Brain microvascular endothelial cell (primary cell): Measurements from ENCODE around the gene HYLS1.

Experiments
- DNase-seq: peaks from one replicate; pipeline ENCODE4 v3.0.0-alpha.2; 2020
- H3K27ac ChIP-seq: fragments of 250-450 bp; sonication (Bioruptor Pico); 2 replicates; pipeline ENCODE4 v1.5.1; 2020; ENCODE audit warnings: mild to moderate bottlenecking, moderate library complexity
- H3K27me3 ChIP-seq: fragments of 250-450 bp; sonication (Bioruptor Pico); replicated peaks from 2 replicates; pipeline ENCODE4 v1.5.1; 2020; ENCODE audit warnings: mild to moderate bottlenecking
- H3K36me3 ChIP-seq: fragments of 250-450 bp; sonication (Bioruptor Pico); replicated peaks from 2 replicates; pipeline ENCODE4 v1.5.1; 2020; ENCODE audit warnings: mild to moderate bottlenecking
- H3K4me3 ChIP-seq: 2 replicates; pipeline ENCODE4 v1.5.1; 2011; ENCODE audit warnings: low read depth, mild to moderate bottlenecking, control low read depth, low read length, moderate library complexity
- in situ Hi-C: cut with HindIII; loops from 2 replicates; pipeline ENCODE4 v1.10.0; 2017; ENCODE audit warnings: low sequenced_read_pairs, low pct_ligation_motif_present
- TF ChIP-seq, protein P1 (sequence below): IDR thresholded peaks from 2 replicates; pipeline ENCODE4 v1.5.1; 2011; ENCODE audit warnings: low read depth, mild to moderate bottlenecking, moderate library complexity, low read length, control low read depth, inconsistent platforms; ENCODE audit errors: missing control alignments

Gene HYLS1

GRCh38 chr11:125933030-125933813, 45.8 kb downstream of the HYLS1 start:
- no peaks in the 10 kb centered on the region for H3K36me3 ChIP-seq
- in situ Hi-C loops, result loop anchor here (25.0 kb wide), 1 partner anchor 254 kb away; no protein-coding TSS in a partner anchor
- no peaks in the 10 kb centered on the region for H3K27me3 ChIP-seq
- TF ChIP-seq, protein P1, sequence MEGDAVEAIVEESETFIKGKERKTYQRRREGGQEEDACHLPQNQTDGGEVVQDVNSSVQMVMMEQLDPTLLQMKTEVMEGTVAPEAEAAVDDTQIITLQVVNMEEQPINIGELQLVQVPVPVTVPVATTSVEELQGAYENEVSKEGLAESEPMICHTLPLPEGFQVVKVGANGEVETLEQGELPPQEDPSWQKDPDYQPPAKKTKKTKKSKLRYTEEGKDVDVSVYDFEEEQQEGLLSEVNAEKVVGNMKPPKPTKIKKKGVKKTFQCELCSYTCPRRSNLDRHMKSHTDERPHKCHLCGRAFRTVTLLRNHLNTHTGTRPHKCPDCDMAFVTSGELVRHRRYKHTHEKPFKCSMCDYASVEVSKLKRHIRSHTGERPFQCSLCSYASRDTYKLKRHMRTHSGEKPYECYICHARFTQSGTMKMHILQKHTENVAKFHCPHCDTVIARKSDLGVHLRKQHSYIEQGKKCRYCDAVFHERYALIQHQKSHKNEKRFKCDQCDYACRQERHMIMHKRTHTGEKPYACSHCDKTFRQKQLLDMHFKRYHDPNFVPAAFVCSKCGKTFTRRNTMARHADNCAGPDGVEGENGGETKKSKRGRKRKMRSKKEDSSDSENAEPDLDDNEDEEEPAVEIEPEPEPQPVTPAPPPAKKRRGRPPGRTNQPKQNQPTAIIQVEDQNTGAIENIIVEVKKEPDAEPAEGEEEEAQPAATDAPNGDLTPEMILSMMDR, result no peak
- H3K4me3 ChIP-seq, result no peak overlapping the region
- H3K27ac ChIP-seq, result no peak overlapping the region
- no peak for DNase-seq

DNA sequence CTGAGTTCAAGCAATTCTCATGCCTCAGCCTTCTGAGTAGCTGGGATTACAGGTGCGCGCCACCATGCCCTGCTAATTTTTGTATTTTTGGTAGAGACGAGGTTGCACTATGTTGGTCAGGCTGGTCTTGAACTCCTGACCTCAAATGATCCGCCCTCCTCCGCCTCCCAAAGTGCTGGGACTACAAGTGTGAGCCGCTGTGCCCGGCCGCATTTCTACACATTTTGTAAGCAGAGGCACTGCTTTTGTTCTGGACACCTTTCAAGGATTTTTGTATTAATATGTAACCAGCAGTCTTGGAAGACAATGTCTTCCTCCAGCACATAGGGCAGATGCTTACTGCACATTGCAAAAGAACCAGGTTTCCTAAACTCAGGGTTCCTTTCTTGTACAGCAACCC, 47.0 kb downstream of the HYLS1 start:
- Histone ChIP-seq H3K27ac (no peak overlapping the region), H3K27me3 (no peaks in the 10 kb centered on the region), H3K4me3 (no peak overlapping the region), H3K36me3 (no peaks in the 10 kb centered on the region)
- in situ Hi-C loops, result loop anchor here (25.0 kb wide), 1 partner anchor 253 kb away; no protein-coding TSS in a partner anchor
- TF ChIP-seq, protein P1, result no peak
- DNase-seq, result no peak

DNA sequence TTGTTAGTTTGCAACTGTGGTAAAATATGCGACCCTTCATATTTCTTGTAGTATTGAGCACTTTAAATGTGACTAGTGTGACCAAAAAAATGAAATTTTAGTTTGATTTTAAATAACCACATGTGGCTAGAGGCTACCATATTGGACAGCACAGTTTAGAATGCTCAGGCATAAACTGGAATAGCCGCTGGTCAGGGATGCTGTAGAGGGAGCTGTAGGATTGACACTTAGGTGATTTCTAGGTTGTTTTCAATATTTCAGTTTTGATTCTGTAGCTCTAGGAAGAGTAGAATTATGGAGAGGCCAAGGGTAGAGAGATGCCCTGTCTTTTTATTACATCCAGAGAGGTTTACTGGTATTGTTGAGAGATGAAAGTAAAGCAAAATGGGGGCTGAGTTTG, 47.6 kb downstream of the HYLS1 start:
- Histone ChIP-seq H3K4me3 (no peak overlapping the region), H3K27ac (no peak overlapping the region), H3K36me3 (no peaks in the 10 kb centered on the region), H3K27me3 (no peaks in the 10 kb centered on the region)
- TF ChIP-seq, protein P1, result peak; percentile 25
- DNase-seq, result no peak
- in situ Hi-C loops, result loop anchor here (25.0 kb wide), 1 partner anchor 252 kb away; no protein-coding TSS in a partner anchor

DNA sequence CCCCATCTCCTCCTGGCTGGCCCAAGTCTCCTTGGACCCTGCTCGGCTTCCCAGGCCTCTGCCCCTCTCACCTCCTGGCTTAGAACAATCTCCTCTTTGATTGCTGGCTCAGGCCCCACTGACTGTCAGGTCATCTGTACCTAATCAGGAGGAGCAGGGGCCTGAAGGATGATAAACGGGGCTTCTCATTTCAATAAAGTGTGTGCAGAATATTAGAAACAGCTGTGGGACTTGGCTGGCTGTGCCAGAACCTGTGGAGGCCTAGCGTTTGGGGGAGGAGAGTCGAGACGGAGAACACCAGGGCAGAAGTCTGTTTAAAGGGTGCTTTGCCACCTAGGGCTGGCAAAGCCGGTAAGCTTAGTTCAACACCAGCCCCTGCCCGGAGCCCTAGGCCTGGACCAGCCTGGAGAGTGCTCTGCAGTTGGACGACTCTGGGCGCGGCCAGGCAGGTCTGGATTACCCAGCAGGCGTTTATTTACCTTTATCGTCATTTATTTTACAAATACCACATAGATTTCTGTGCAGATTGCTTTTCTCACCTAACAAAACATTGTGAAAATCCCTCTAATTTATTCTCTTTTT, 48.2 kb downstream of the HYLS1 start:
- Histone ChIP-seq H3K27me3 (no peaks in the 10 kb centered on the region), H3K4me3 (no peak overlapping the region), H3K36me3 (no peaks in the 10 kb centered on the region), H3K27ac (no peak overlapping the region)
- DNase-seq, result no peak
- in situ Hi-C loops, result loop anchor here (25.0 kb wide), 1 partner anchor 252 kb away; no protein-coding TSS in a partner anchor
- TF ChIP-seq, protein P1, result no peak

DNA sequence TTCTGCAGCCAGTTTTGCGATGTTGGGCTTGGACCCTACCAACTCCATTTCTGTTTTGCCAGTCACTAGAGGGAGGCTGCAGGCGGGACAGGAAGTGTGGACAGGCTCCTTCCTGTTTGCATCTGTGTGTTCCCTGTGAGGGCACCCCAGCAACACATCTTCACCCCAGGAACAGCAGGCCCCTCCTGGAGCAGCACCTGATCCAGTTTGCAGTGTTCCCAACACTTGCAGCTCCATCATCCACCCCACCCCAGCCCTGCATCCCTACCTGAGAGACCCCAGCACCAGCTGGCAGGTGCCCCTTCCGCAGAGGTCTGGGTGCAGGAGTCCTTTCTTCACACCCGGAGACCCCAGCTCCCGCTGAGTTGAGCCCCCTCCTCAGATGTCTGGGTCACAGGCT, 51.0 kb downstream of the HYLS1 start:
- Histone ChIP-seq H3K27me3 (no peaks in the 10 kb centered on the region), H3K27ac (no peak overlapping the region), H3K4me3 (no peak overlapping the region), H3K36me3 (no peaks in the 10 kb centered on the region)
- TF ChIP-seq, protein P1, result no peak
- DNase-seq, result no peak
- in situ Hi-C loops, result loop anchor here (25.0 kb wide), 1 partner anchor 249 kb away; no protein-coding TSS in a partner anchor
